GM21423 (cell line): ENCODE results near the gene ROR2.

Source experiments
- ATAC-seq: cut with Tn5 transposase; IDR thresholded peaks from one replicate; pipeline ENCODE4 v1.9.1; 2021; ENCODE audit warnings: mild to moderate bottlenecking, moderate library complexity; ENCODE audit not compliant: unreplicated experiment

ROR2 gene

DNA sequence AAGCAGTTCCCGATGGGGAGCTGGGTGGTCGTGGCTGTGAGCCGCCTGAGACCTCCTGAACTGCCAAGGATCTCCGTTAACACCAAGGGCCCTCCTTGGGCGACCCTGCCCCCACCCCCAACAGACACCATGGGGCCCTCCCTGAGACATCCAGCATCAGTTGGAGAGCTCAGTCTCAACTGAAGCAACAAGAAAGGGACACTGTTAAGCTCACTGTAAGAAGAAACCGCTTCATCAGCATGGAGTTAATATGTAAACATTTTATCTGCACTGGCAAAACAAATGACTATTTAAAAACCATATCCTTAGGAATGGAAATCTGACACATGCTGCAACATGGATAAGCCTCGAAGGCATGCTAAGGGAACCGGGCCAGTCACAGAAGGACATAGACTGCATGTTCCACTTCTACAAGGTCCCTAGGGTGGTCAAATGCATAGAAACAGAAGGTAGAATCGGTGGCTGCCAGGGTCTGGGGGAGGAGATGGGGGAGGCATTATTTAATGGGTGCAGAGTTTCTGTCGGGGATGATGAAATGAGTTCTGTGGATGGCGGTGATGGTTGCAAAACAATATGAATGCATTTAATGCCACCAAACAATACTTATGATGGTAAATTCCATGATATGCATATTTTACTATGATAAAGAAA lies 47.4 kb downstream of the ROR2 start:
- no peak for ATAC-seq

DNA sequence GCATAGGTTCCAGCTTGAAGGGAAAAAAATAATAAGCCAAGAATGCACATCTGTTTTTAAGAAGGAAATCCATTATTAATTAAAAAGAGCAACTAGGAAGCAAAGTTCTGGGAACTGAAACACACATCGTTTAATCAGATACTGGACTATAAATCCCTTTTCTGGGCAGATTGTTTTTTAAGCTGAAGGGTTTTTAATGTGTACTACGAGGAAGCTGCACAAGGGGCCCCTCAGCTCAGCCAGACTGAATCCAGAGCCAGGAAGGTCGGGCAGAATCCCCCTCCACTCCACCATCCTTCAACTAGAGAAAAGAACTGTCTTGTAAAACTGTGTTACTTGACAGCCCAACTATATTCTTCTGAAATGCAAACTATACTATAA lies 49.2 kb downstream of the ROR2 start:
- no peak for ATAC-seq

DNA sequence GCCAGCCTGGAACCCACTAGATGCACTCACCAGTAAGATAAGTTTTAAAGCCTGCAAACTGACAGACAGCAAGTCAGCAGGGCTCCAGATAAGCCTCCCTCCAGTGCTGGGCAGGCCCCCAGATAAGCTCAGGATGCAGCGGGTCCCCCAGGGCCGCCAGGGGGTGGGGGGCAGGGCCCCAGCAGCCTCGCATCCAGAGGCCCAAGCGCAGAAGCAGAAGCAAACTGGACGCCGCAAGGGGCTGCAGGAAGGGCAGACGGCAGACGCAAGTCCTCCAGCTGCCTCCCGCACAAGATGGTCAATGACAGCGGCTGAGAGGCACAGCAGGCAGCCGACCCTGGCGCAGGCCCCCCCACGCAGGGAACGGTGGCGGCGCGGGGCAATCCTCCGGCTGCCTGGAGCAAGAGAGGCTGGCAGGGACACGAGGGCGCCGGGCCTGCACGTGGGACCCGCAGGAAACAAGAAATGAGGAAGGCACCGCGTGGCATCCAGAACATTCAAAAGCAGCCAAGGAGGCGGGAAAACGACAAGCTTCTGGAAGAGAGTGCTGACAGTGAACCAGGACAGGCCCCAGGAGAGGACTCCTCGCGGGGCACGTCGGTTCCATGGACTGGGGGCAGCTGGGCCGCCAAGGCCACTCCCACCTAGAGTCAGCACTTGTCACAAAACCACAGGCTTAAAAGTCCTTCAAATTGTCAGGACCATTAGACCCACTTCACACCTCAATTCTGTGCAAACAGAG lies 49.8 kb downstream of the ROR2 start:
- no peak for ATAC-seq

DNA sequence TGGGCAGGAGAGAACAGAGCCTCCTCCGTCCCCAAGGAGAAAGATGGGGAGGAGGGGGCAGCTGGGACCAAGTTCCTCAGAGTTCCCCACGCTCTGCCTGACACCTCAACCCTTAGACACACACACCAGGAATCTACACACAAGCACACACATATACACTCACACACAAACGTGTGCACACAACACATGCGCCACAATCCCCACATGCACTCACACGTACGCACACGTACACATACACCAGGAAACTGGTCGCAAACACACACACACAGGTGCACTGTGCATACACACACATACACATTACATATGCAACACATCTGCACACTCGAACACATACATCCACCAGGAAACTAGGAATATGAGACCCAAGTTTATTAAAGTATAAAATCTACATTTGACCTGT lies 50.4 kb downstream of the ROR2 start:
- ATAC-seq, result no peak

DNA sequence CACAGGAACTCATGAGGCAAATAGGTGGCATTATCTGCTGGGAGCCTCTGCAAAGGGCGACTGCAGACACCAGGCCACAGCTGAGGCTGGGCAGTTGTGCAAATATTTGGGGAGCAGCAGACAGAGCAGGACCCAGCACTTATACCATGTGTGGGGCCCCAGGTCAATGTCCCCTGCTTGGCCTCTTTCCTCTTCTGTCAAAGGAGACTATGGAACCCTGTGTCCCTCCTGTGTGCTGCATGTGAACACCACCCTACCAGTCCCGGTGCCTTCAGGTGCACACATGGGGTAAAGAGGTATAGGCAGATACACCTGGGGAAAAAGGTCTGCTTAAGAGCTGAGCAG lies 50.8 kb downstream of the ROR2 start:
- ATAC-seq, result no peak

DNA sequence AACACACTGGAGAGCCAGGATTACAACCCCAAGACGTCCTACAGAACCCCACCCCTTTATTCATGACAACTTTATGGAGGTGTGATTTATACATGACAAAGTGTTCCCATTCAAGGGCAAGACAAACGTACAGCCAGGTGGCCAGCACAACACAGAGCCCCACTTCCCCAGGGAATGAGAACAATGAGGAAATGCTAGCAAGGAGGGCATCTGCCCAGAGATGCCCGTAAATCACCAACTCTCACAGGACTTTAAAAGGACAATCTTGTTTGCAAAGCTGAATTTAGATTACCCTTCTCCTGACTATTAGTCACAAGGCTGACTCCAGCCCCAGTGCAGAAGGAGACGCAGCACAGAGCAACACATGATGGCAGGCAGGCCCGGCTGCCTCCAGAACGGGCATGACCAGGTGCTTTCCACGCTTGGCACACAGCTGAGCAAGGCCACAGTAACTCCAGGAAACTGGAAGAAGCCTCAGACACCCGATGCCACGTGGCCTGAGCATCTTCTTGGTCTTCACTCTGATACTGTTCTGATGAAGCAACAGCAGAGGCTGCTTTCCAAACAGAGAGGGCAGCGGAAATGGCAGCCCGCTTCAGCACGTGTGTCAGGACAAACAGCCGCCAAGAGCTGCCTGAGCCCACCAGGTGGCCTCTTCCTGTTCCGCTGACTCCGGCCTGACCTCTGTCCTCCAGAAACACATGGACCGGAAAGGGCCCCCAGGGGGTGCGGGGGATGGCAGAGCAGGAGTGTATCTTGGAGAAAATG lies 51.4 kb downstream of the ROR2 start:
- no peak for ATAC-seq

DNA sequence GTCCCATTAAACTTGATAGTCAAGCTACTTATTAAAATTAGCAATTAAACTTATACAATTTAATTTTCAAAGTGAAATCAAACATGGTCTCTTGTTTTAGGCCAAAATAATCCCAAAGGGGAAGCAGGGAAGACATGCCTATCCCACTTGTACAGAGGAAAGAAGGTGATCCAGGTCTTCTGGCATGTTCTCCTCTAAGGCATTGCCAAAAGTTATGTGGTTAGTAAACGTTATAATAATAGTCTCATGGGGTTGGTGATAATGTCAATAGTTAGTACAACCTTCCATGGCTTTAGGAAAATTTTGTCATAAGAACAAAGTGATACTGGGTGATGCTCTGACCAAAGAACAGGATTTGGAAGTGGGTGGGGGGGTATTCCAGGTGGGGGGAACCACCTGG lies 52.8 kb downstream of the ROR2 start:
- no peak for ATAC-seq

DNA sequence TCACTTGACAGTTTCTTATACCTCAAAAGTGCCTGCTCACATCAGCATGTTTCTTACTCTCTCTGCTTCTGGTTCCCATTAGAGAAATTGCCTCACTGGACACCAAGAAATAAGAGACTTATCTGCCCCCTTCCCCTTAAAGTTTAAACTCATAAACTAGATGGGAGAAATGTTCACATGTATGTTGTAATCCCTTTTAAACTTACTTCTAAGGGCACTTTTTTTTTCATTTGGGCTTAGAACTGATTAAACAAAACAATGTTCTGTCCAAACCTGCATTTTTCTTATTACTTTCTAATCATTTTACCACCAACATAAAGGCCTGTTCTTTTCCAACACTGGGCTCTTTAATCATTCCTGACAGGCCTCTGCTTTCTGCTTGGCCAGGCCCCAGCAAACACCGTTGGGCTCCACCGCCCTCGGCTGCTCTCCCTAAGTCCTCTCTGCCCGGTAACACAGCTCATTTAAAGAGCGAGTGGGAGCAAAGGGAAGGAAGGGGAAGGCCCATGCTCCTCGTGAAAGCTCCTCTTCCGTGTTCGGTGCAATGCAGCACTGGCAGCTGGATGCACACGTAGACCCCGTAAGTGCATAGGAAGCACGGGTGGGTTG lies 53.4 kb downstream of the ROR2 start:
- ATAC-seq, result no peak

DNA sequence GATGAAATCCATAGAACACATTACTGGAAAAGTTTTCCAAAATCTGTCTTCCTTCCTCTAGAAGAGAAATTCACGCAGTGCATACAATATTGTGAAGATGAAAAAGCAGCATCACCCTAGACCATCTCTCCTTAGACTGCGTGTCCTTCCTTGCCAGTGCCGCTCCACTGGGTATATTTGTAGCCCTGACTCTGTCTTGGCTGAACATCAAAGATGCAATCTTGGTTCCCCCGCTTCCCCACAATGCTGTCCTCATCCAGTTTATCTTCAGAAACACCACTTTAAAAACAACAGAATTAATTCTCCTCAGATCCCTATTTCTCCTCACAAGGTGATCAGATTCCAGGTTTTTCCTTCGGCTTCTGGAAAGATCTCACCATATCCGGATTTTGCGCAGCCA lies 53.9 kb downstream of the ROR2 start:
- ATAC-seq, result no peak

DNA sequence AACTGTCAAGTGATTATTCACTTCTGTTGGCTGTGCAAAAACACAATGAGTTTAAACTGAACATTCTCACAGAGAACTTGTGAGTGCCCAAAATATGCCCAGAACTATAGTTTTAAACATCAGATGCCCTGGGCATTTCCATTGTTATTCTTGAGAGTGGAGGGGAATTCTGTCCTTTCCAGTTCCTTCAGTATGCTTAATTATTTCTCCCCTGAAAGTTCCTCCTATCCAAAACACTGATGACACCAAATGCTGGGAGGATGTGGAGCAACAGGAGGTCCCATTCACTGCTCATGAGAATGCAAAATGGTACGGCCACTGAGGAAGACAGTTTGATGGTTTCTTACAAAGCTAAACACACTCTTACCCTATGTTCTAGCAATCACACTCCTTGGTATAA lies 55.5 kb downstream of the ROR2 start:
- ATAC-seq, result no peak

DNA sequence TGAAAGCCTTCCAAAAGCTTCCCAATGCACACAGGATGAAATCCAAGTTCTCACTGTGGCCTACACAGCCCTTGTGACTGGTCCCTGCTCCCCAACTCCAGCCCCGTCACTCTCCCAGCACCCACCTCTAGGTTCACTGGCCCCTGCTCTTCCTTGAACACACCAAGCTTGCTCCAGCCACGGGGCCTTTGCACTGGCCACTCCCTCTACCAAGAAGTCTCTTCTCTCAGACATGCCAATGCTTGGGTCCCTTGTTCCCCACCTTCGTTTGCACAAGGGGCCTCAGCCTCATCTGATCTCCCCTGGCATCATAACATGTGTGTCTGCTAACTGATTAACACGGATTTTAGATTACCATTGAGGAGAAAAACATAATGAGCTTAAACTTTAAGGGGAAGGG lies 56.0 kb downstream of the ROR2 start:
- no peak for ATAC-seq

DNA sequence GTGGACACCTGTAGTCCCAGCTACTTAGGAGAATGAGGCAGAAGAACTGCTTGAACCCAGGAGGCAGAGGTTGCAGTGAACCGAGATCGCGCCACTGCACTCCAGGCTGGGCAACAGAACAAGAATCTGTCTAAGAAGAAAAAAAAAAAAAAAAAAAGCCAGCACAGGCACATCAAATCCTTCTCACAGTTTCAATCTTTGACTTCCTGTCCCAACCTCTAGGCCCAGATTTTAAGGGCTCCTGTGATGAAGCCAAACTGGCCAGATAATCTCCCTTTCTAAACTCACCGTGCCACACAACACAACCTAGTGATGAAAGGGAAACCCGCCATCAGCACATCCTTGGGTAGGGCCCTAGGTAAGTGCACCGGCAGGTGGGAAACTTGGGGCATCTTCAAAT lies 58.1 kb downstream of the ROR2 start:
- no peak for ATAC-seq

DNA sequence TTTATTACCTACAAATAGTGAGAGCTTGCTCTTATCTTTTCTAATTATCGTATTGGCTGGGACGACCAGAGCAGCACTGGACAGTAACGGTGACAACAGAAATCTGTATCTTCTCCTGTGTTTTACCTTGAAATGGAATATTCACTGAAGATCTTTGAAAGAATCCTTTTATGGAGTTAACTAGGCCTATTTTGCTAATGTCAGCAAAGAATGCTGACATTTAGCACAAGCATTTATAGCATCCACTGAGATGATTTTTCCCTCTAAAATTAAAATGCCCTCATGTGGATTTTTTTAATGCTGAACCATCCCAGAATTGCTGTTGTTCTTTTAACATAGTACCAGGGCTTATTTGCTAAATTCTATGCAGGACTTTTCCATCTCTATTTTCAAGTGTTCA lies 59.4 kb downstream of the ROR2 start:
- no peak for ATAC-seq

DNA sequence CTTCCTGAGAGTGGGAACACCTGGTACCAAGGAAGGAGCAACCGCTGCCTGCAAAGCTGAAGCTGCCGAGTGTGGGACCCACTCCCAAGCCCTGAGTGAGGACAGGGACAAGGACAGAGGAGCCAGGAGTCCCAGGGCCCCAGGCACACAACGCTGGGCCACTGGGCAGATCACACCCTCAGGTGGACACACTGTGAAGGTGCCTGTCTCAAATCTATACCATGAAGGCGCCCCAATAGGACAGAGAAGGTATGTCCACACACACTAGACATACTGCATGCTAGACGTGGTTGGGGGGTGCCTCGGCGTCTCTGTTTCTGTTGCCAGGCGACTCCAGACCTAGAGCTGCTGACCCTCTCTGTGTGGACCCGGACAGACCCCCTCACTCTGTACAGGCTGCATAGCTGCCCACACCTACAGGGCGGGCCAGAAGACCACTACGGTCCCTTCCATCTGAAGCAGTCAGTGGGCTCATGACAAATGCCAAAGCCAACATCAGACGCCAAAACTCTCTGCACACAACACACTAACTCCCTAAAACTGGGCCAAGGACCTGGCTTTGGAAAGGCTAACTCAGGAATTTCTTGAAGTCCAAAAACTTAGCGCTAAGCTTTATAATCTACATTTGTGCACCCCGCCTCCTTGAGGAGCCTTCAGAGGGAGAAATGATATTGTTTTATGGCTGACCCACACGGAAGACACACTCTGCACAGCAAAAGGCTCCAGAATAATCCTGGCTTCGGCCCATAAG lies 60.7 kb downstream of the ROR2 start:
- ATAC-seq, result no peak

DNA sequence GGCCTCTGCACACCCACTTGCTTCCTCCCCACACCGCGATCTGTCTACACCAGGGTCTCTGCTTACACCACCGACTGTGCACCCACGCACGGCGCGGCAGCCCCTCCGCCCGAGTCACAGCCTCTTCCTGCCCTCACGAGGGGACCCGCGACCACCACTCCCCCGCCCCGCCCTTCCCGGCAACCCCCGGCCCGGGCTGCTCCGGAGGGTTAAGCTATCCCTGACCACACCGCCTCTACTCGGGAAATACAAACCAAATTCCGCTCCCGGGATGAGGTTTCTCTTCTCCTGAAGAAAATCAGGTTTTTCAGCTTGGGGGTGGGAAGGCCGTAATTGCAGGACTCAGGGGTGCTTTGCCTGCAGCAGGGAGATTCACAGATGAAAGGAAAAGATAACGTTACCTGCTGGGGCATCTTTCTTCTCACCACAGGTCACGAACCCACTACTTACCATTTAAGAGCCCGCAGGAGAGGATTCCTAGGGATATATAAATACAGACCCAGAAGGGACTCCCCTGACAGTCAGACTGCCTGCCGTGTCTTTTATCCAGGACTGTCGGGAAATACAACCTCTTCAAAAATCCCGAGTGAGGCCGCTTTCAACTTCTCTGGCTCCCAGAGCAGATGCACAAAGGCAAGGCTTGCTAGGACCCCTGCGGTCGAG lies 63.5 kb downstream of the ROR2 start:
- ATAC-seq, result no peak

DNA sequence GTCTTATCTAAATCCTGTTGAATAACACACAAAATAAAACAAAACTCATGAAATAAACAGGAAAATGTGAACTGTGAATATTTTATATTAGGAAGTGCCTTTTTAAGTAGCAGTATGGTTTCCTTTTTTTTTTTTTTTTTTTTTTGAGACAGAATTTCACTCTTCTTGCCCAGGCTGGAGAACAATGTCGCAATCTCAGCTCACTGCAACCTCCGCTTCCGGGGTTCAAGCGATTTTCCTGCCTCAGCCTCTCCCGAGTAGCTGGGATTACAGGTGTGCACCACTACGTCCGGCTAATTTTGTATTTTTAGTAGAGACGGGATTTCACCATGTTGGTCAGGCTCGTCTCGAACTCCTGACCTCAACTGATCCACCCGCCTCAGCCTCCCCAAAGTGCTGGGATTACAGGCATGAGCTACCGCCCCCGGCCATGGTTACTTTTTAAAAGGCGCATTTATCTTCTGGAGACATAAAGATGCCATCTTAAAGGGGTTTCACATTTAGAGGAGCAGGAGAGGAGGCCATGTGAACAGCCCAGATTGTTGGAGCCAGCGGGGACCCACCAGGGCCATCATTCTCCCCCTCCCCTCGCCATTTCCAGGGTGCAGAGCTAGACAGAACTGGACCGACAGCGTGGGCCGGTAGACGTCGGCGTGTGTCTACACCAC lies 64.1 kb downstream of the ROR2 start:
- no peak for ATAC-seq

DNA sequence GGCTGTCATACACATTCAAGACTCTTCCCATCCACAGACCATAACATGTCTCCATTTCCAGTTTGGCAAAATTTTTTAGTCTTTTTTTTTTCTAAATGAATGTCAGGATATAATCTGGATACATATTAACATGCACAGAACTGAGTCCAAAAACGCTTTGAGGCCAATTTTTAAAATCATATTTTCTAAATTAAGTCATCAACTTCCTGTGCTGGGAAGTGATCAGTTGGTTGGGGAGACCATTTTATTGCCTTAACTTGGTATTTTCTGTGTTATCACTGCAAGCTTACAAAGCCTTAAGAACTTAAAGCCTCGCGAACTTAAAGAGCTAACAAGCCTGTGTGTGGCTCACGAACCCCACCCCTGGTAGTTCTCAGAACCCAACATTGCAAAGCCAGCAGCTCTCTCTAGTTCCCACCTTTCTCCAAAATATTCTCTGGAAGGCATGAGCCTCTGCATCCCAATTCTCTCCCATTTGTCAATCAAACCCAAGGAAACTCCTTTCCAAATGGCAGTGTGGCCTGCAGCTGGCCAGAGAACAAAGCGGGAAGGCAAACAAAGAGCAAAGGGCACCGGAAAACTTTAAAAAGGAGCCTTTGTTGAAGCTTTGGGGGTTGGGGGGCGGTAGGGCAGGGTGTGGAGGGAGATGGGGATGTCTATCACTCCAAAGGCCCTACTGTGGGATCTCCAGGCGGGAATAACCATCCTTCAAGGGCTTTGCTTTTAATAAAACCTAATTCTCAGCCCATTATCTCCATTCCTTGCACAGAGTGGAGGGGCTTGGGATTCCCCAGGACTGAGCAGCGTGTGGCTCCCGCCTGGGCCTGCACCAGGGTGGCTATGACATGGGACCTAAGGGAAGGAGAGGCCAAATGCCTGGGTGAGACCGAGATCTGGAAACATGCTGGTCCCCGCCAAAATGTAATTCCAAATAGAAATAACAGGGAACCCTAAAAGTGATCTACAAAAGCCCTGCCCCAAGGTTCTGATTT lies 65.0 kb downstream of the ROR2 start:
- no peak for ATAC-seq

DNA sequence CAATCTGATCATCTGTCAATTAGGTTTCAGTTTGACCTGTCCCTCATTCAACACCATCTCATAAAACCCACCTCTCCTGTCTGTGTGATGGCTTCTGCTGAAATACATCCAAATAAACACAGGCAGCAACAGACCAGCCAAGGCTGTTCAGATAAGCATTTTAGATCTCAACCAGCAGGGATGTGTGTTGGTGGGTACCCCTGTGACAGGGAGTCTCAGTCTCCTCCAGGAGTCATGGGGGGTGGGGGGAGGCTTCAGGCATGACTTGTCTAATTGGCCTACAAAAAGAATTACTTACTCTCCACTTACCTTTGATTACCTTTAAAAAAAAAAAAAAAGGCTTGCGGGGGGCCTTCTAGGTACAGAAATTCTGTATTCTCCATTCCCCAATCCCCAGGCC lies 65.9 kb downstream of the ROR2 start:
- no peak for ATAC-seq

DNA sequence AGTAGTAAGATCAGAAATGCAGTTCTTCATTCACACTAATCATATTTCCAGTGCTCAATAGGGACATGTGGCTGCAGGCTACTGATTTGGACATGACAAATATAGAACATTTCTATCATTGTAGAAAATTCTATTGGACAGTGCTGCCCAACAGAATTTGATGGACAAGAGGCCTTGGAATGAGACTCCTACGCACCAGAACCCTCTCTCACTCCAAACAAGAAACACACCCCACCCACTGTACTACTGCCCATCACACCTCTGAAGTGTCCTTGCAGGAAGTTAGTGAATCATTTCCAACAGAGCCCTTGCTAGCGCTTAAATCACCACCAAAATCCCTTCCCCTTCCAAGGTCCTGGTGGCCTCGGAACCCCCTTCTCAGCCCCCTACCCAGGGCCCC lies 66.5 kb downstream of the ROR2 start:
- ATAC-seq, result no peak
